Loucy (cell line): ENCODE results near the gene FXYD7.

Source experiments
- H2AFZ ChIP-seq: fragments of 200-600 bp; sonication (generic); 2 replicates; pipeline ENCODE4 v1.6.0; 2016; ENCODE audit warnings: antibody characterized with exemption, mild to moderate bottlenecking, low read length, moderate library complexity
- H3F3A ChIP-seq: fragments of 200-600 bp; 2 replicates; pipeline ENCODE4 v1.6.0; 2016; ENCODE audit warnings: antibody characterized with exemption, low read depth, mild to moderate bottlenecking
- H3K27me3 ChIP-seq: fragments of 200-600 bp; sonication (generic); 2 replicates; pipeline ENCODE4 v1.6.1; 2014; ENCODE audit warnings: low read length, mild to moderate bottlenecking; ENCODE audit not compliant: insufficient read depth, poor library complexity, severe bottlenecking
- H3K36me3 ChIP-seq: fragments of 200-600 bp; sonication (generic); 2 replicates; pipeline ENCODE4 v1.6.1; 2016; ENCODE audit warnings: low read length; ENCODE audit not compliant: insufficient read depth
- H3K4me1 ChIP-seq: fragments of 200-600 bp; sonication (generic); 2 replicates; pipeline ENCODE4 v1.5.1; 2014; ENCODE audit warnings: low read length, mild to moderate bottlenecking; ENCODE audit not compliant: insufficient read depth, poor library complexity, severe bottlenecking
- H3K4me2 ChIP-seq: fragments of 200-600 bp; sonication (generic); 2 replicates; pipeline ENCODE4 v1.6.0; 2014; ENCODE audit warnings: antibody characterized with exemption, low read length, low read depth, mild to moderate bottlenecking; ENCODE audit not compliant: poor library complexity, severe bottlenecking
- H3K4me3 ChIP-seq: fragments of 200-600 bp; sonication (generic); 2 replicates; pipeline ENCODE4 v1.5.1; 2014; ENCODE audit warnings: low read length, mild to moderate bottlenecking, mixed read lengths; ENCODE audit not compliant: poor library complexity, severe bottlenecking
- H3K79me2 ChIP-seq: fragments of 200-600 bp; sonication (generic); 2 replicates; pipeline ENCODE4 v1.6.1; 2014; ENCODE audit warnings: low read length; ENCODE audit not compliant: insufficient read depth
- H3K9ac ChIP-seq: fragments of 200-600 bp; sonication (generic); 2 replicates; pipeline ENCODE4 v1.6.0; 2014; ENCODE audit warnings: mild to moderate bottlenecking, low read depth, low read length, moderate library complexity; ENCODE audit not compliant: poor library complexity, severe bottlenecking
- H3K9me2 ChIP-seq: fragments of 200-600 bp; sonication (generic); replicated peaks from 2 replicates; pipeline ENCODE4 v1.6.1; 2016; ENCODE audit warnings: low read depth, low read length, mixed read lengths
- H3K9me3 ChIP-seq: fragments of 200-600 bp; sonication (generic); 2 replicates; pipeline ENCODE4 v1.6.1; 2014; ENCODE audit warnings: mild to moderate bottlenecking, antibody characterized with exemption, low read length, low read depth; ENCODE audit not compliant: insufficient read depth
- H4K20me1 ChIP-seq: fragments of 200-600 bp; sonication (generic); 2 replicates; pipeline ENCODE4 v1.6.0; 2014; ENCODE audit warnings: antibody characterized with exemption, low read length, mild to moderate bottlenecking; ENCODE audit not compliant: insufficient read depth, poor library complexity, severe bottlenecking
- CTCF ChIP-seq: fragments of 200-600 bp; sonication (generic); conservative IDR thresholded peaks from 2 replicates; pipeline ENCODE4 v1.5.1; 2014; ENCODE audit warnings: mild to moderate bottlenecking, antibody characterized with exemption, low read length
- EZH2phosphoT487 ChIP-seq: fragments of 200-600 bp; IDR thresholded peaks from 2 replicates; pipeline ENCODE4 v1.6.1; 2018; ENCODE audit warnings: antibody characterized with exemption, mild to moderate bottlenecking, moderate library complexity, borderline replicate concordance

The FXYD7 gene

GRCh38 chr19:35104361-35104760 is 38.7 kb upstream of the FXYD7 start:
- TF ChIP-seq EZH2phosphoT487 = no peak
- TF ChIP-seq CTCF = no peak
- Histone ChIP-seq H3K9ac (no peak overlapping the region), H2AFZ (no peak overlapping the region)

GRCh38 chr19:35105047-35105410 is 38.0 kb upstream of the FXYD7 start:
- Histone ChIP-seq H3K36me3 (no peaks in the 10 kb centered on the region), H3K9me3 (no peaks in the 10 kb centered on the region), H3K79me2 (no peaks in the 10 kb centered on the region), H3K9me2 (no peaks in the 10 kb centered on the region), H3F3A (no peaks in the 10 kb centered on the region), H2AFZ (no peak overlapping the region), H3K4me3 (no peak overlapping the region), H3K27me3 (no peaks in the 10 kb centered on the region), H4K20me1 (no peaks in the 10 kb centered on the region), H3K4me2 (no peak overlapping the region), H3K9ac (no peak overlapping the region), H3K4me1 (no peaks in the 10 kb centered on the region)
- TF ChIP-seq CTCF (no peak), EZH2phosphoT487 (no peak)

More at GRCh38 chr19:35104361-35104760, 38.7 kb upstream of the FXYD7 start:
- H3K9me3 ChIP-seq = no peaks in the 10 kb centered on the region
- no peaks in the 10 kb centered on the region for H3K36me3 ChIP-seq
- H3K4me1 ChIP-seq = no peaks in the 10 kb centered on the region
- H3F3A ChIP-seq = no peaks in the 10 kb centered on the region
- no peaks in the 10 kb centered on the region for H4K20me1 ChIP-seq
- H3K79me2 ChIP-seq = no peaks in the 10 kb centered on the region
- no peak overlapping the region for H3K4me2 ChIP-seq
- no peak overlapping the region for H3K4me3 ChIP-seq
- no peaks in the 10 kb centered on the region for H3K9me2 ChIP-seq
- H3K27me3 ChIP-seq = no peaks in the 10 kb centered on the region

GRCh38 chr19:35105411-35106290 is 37.4 kb upstream of the FXYD7 start:
- no peak overlapping the region for H3K9ac ChIP-seq

More at GRCh38 chr19:35105411-35106290, 37.4 kb upstream of the FXYD7 start:
- no peak overlapping the region for H3K4me3 ChIP-seq
- H3K36me3 ChIP-seq = no peaks in the 10 kb centered on the region
- H2AFZ ChIP-seq = no peak overlapping the region
- no peaks in the 10 kb centered on the region for H3K4me1 ChIP-seq
- no peaks in the 10 kb centered on the region for H3K79me2 ChIP-seq
- H3K4me2 ChIP-seq = no peak overlapping the region
- no peaks in the 10 kb centered on the region for H4K20me1 ChIP-seq
- no peak for TF ChIP-seq EZH2phosphoT487
- TF ChIP-seq CTCF = no peak
- no peaks in the 10 kb centered on the region for H3K9me2 ChIP-seq
- H3K9me3 ChIP-seq = no peaks in the 10 kb centered on the region
- no peaks in the 10 kb centered on the region for H3K27me3 ChIP-seq
- no peaks in the 10 kb centered on the region for H3F3A ChIP-seq
